ENCODE data around the gene CEP112. TPM values are rescaled to one million over a fixed set of nuclear protein-coding genes. Genes with fewer than 3 reads are reported as not detected.

Gene CEP112
- total and polyA plus RNA-seq, 2 of the 13 experiments (the other 11 are each of a cell fraction or from before 2014, with no cell fraction given): 1.2 to 3.4 TPM

DNA sequence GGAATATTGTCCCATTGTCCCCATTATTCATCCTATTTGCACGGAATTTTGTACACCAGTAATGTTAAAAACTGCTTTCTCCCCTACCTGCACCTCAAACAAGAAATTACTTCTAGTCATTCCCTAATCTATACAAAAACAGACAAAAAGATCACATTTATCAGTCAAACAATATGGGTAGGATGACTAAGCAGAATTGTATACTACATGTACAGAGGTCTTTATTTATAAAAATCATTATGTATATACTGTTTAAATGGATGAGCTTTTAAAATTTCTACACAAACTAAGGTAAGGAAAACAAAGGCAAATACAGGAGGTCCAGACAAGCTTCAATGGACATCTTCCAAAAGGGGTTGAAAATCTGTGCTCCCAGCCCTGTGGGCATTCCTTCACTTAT, 137.7 kb downstream of the CEP112 start:
- Histone ChIP-seq H3K4me1 (ENCODE audit: insufficient read depth, low read length) (no peaks in the 10 kb centered on the region), H3K4me3 (replicated peaks in 1 of 3; ENCODE audit: insufficient read depth in 1 of 3, low read depth in 2 of 3, low read length in 3 of 3) (no peak overlapping the region), H3K4me2 (ENCODE audit: low read depth, low read length) (no peak overlapping the region), H3K79me2 (ENCODE audit: insufficient read depth, low read length) (no peaks in the 10 kb centered on the region), H3K9ac (ENCODE audit: insufficient read depth, low read depth, low read length) (no peak overlapping the region), H3K36me3 (replicated peaks in 1 of 2; ENCODE audit: control insufficient read depth in 1 of 2, insufficient read depth in 2 of 2, low read length in 2 of 2) (no peaks in the 10 kb centered on the region), H3K27me3 (ENCODE audit: control insufficient read depth in 1 of 2, insufficient read depth in 2 of 2, low read length in 2 of 2) (no peaks in the 10 kb centered on the region), H4K20me1 (ENCODE audit: insufficient read depth, low read length) (no peaks in the 10 kb centered on the region), H3K27ac (ENCODE audit: extremely low read length, insufficient read depth, low read length) (no peak overlapping the region), H3K9me3 (ENCODE audit: low read length) (no peaks in the 10 kb centered on the region), H2AFZ (ENCODE audit: low read length) (no peak overlapping the region)
- in situ Hi-C loops (cut with HindIII; ENCODE audit: extremely low pct_ligation_motif_present, low pct_unique_long_range_greater_than_20kb) (no loop called here), intact Hi-C loops (cut with micrococcal nuclease; ENCODE audit: unreplicated experiment) (no loop called here)
- 77% methylated on average over 1 of the region's 1 CpG for WGBS (ENCODE audit: low lambda C conversion rate)
- ChIA-PET POLR2A (no interaction called here), CTCF (ENCODE audit: low intra/inter-chr PET ratio, low total read pairs) (no interaction called here)
- no peak for DNase-seq (ENCODE audit: low spot score)
- TF ChIP-seq, protein P1, sequence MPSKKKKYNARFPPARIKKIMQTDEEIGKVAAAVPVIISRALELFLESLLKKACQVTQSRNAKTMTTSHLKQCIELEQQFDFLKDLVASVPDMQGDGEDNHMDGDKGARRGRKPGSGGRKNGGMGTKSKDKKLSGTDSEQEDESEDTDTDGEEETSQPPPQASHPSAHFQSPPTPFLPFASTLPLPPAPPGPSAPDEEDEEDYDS (CRISPR knock-in tag; IDR thresholded peaks at IDR 0.05): no peak
- TF ChIP-seq NFE2L2 (IDR thresholded peaks at IDR 0.05; ENCODE audit: low read length) (peak; percentile 80), PTBP1 (IDR thresholded peaks at IDR 0.05; ENCODE audit: low read depth, low read length, poor library complexity, severe bottlenecking) (no peak)
- TF ChIP-seq, protein P2, sequence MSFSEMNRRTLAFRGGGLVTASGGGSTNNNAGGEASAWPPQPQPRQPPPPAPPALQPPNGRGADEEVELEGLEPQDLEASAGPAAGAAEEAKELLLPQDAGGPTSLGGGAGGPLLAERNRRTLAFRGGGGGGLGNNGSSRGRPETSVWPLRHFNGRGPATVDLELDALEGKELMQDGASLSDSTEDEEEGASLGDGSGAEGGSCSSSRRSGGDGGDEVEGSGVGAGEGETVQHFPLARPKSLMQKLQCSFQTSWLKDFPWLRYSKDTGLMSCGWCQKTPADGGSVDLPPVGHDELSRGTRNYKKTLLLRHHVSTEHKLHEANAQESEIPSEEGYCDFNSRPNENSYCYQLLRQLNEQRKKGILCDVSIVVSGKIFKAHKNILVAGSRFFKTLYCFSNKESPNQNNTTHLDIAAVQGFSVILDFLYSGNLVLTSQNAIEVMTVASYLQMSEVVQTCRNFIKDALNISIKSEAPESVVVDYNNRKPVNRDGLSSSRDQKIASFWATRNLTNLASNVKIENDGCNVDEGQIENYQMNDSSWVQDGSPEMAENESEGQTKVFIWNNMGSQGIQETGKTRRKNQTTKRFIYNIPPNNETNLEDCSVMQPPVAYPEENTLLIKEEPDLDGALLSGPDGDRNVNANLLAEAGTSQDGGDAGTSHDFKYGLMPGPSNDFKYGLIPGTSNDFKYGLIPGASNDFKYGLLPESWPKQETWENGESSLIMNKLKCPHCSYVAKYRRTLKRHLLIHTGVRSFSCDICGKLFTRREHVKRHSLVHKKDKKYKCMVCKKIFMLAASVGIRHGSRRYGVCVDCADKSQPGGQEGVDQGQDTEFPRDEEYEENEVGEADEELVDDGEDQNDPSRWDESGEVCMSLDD (CRISPR knock-in tag; IDR thresholded peaks at IDR 0.05; ENCODE audit: borderline replicate concordance): no peak
- BruUV-seq (replicated peaks): no TSS peak
- ATAC-seq: no peak
- FAIRE-seq: no peak

DNA sequence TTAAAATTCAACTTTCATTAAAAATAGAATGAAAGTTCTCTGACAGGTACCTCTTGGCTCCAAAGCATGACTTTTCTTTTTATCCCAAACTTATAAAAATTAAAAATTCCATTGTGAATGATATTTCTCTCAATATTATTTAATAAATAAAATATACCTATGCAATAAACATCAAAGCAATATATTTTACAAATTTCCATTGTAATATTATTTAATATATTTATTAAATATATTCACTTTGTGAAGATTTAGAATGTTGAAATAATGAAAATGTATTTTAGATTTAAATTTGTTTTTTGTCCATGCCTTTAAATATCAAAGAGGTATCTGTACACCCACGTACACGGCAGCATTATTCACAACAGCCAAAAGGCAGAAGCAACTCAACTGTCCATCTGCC, 147.8 kb downstream of the CEP112 start:
- FAIRE-seq (no peak), ATAC-seq (no peak), DNase-seq (ENCODE audit: low spot score) (no peak)
- H3K9ac ChIP-seq (ENCODE audit: insufficient read depth, low read depth, low read length): no peak overlapping the region
- H3K27me3 ChIP-seq (ENCODE audit: control insufficient read depth in 1 of 2, insufficient read depth in 2 of 2, low read length in 2 of 2): no peaks in the 10 kb centered on the region
- ChIA-PET CTCF (ENCODE audit: low intra/inter-chr PET ratio, low total read pairs) (no interaction called here), POLR2A (no interaction called here)
- H3K36me3 ChIP-seq (replicated peaks in 1 of 2; ENCODE audit: control insufficient read depth in 1 of 2, insufficient read depth in 2 of 2, low read length in 2 of 2): no peaks in the 10 kb centered on the region
- H3K4me1 ChIP-seq (ENCODE audit: insufficient read depth, low read length): peaks cover 6% of the 10 kb centered on the region; the same call in 1 of the 2 replicates
- no peak overlapping the region for H3K4me2 ChIP-seq (ENCODE audit: low read depth, low read length)
- H3K9me3 ChIP-seq (ENCODE audit: low read length): no peaks in the 10 kb centered on the region
- WGBS (ENCODE audit: low lambda C conversion rate): 55% methylated on average over 2 of the region's 2 CpGs
- TF ChIP-seq, protein P3, sequence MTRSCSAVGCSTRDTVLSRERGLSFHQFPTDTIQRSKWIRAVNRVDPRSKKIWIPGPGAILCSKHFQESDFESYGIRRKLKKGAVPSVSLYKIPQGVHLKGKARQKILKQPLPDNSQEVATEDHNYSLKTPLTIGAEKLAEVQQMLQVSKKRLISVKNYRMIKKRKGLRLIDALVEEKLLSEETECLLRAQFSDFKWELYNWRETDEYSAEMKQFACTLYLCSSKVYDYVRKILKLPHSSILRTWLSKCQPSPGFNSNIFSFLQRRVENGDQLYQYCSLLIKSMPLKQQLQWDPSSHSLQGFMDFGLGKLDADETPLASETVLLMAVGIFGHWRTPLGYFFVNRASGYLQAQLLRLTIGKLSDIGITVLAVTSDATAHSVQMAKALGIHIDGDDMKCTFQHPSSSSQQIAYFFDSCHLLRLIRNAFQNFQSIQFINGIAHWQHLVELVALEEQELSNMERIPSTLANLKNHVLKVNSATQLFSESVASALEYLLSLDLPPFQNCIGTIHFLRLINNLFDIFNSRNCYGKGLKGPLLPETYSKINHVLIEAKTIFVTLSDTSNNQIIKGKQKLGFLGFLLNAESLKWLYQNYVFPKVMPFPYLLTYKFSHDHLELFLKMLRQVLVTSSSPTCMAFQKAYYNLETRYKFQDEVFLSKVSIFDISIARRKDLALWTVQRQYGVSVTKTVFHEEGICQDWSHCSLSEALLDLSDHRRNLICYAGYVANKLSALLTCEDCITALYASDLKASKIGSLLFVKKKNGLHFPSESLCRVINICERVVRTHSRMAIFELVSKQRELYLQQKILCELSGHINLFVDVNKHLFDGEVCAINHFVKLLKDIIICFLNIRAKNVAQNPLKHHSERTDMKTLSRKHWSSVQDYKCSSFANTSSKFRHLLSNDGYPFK (CRISPR knock-in tag; IDR thresholded peaks at IDR 0.05; ENCODE audit: borderline replicate concordance): no peak
- no peak for TF ChIP-seq ZBTB7B (CRISPR knock-in tag; IDR thresholded peaks at IDR 0.05)
- TF ChIP-seq, protein P4, sequence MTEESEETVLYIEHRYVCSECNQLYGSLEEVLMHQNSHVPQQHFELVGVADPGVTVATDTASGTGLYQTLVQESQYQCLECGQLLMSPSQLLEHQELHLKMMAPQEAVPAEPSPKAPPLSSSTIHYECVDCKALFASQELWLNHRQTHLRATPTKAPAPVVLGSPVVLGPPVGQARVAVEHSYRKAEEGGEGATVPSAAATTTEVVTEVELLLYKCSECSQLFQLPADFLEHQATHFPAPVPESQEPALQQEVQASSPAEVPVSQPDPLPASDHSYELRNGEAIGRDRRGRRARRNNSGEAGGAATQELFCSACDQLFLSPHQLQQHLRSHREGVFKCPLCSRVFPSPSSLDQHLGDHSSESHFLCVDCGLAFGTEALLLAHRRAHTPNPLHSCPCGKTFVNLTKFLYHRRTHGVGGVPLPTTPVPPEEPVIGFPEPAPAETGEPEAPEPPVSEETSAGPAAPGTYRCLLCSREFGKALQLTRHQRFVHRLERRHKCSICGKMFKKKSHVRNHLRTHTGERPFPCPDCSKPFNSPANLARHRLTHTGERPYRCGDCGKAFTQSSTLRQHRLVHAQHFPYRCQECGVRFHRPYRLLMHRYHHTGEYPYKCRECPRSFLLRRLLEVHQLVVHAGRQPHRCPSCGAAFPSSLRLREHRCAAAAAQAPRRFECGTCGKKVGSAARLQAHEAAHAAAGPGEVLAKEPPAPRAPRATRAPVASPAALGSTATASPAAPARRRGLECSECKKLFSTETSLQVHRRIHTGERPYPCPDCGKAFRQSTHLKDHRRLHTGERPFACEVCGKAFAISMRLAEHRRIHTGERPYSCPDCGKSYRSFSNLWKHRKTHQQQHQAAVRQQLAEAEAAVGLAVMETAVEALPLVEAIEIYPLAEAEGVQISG (CRISPR knock-in tag; IDR thresholded peaks at IDR 0.05): no peak
- no peak for TF ChIP-seq ZNF569 (CRISPR knock-in tag; IDR thresholded peaks at IDR 0.05; ENCODE audit: borderline replicate concordance)
- TF ChIP-seq ZMYM4 (CRISPR knock-in tag; IDR thresholded peaks at IDR 0.05): no peak
- H3K4me3 ChIP-seq (replicated peaks in 1 of 3; ENCODE audit: insufficient read depth in 1 of 3, low read depth in 2 of 3, low read length in 3 of 3): no peak overlapping the region
- in situ Hi-C loops (cut with HindIII; ENCODE audit: extremely low pct_ligation_motif_present, low pct_unique_long_range_greater_than_20kb): no loop called here
- no TSS peak for BruUV-seq (replicated peaks)
- intact Hi-C loops (cut with micrococcal nuclease; ENCODE audit: unreplicated experiment): no loop called here
- no peak overlapping the region for H2AFZ ChIP-seq (ENCODE audit: low read length)
- H3K27ac ChIP-seq (ENCODE audit: extremely low read length, insufficient read depth, low read length): no peak overlapping the region
- H4K20me1 ChIP-seq (ENCODE audit: insufficient read depth, low read length): no peaks in the 10 kb centered on the region
- H3K79me2 ChIP-seq (ENCODE audit: insufficient read depth, low read length): no peaks in the 10 kb centered on the region

Data from HepG2 (cell line).